Measurements from ENCODE around the gene GTF3C2.
A peak's percentile ranks its signal among the peaks of the same experiment; 100 is the strongest.

The GTF3C2 gene

GRCh38 chr2:27291865-27292264 lies 64.7 kb downstream of the GTF3C2 start:
- DNase-seq: no peak

GRCh38 chr2:27290549-27290948 lies 66.0 kb downstream of the GTF3C2 start:
- no peak for DNase-seq

- DNase-seq: no peak
Measured at GRCh38 chr2:27288610-27289009, 68.0 kb downstream of the GTF3C2 start.

GRCh38 chr2:27285481-27285880 lies 71.1 kb downstream of the GTF3C2 start:
- no peak for DNase-seq

- no peak for DNase-seq
Measured at GRCh38 chr2:27284996-27285395, 71.6 kb downstream of the GTF3C2 start.

GRCh38 chr2:27282892-27283291 lies 73.7 kb downstream of the GTF3C2 start:
- DNase-seq: peak; percentile 15

- no peak for DNase-seq
Measured at GRCh38 chr2:27281855-27282559, 74.6 kb downstream of the GTF3C2 start, which contains the start of gene TRIM54. Gene TRIM54 (plus strand): TSS chr2:27282429. CDS start chr2:27282732, 303 bp downstream.

- no peak for DNase-seq
Measured at GRCh38 chr2:27281442-27281841, 75.1 kb downstream of the GTF3C2 start.

- no peak for DNase-seq
Measured at GRCh38 chr2:27280826-27281225, 75.7 kb downstream of the GTF3C2 start.

- DNase-seq: no peak
Measured at GRCh38 chr2:27278010-27278409, 78.6 kb downstream of the GTF3C2 start.
